GM19351 (cell line): ENCODE measurements around the gene TEC.

Source experiments
- ATAC-seq: cut with Tn5 transposase; IDR thresholded peaks from one replicate; pipeline ENCODE4 v1.9.1; 2021; ENCODE audit warnings: mild to moderate bottlenecking, moderate library complexity; ENCODE audit not compliant: unreplicated experiment

TEC gene

GRCh38 chr4:48270523-48270897, 872 bp upstream of the TEC start:
- ATAC-seq: no peak

- ATAC-seq: peak; percentile 77
These were observed 354 bp upstream of the TEC start for GRCh38 chr4:48269861-48270522.

- no peak for ATAC-seq
These were observed 2.1 kb downstream of the TEC start for GRCh38 chr4:48267574-48267973.

DNA sequence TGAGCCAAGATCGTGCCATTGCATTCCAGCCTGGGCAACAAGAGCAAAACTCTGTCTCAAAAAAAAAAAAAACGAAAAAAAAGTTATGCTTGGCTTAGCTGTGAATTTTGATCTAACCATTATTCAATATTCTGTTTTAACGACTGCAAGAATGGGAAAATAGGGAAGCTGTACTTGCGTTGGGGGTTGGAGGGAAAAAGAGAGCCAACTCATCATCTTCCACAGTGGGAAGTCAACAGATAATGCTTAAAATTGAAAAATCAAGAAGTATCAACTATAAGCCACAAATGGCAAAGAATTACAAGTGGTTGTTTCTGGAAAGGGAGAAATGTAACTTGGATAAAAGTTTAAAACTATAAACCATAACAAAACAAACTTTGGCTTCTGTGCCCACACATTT, 2.9 kb downstream of the TEC start:
- no peak for ATAC-seq

DNA sequence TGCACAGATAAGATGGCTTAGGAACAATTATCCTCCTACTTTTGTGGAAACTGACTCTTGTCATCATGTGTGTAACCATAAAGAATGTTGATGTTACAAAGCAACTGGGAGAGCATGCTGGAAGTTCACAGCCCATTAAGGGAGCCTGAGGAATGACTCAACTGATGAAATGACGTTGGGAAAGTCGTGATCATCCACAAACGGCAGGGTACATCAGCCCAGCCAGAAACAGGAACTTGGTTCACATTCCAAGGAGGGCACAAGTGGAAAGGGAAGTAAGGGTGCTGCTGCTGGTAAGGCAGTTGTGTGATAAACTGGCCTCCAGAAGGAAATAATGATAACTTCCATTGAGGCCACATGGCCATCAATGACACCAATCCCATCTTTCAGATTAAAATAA, 6.7 kb downstream of the TEC start:
- no peak for ATAC-seq

GRCh38 chr4:48262484-48262883, 7.2 kb downstream of the TEC start:
- ATAC-seq: no peak

- ATAC-seq: no peak
These were observed 8.4 kb downstream of the TEC start for GRCh38 chr4:48261281-48261680.

GRCh38 chr4:48259748-48260147, 9.9 kb downstream of the TEC start:
- no peak for ATAC-seq

DNA sequence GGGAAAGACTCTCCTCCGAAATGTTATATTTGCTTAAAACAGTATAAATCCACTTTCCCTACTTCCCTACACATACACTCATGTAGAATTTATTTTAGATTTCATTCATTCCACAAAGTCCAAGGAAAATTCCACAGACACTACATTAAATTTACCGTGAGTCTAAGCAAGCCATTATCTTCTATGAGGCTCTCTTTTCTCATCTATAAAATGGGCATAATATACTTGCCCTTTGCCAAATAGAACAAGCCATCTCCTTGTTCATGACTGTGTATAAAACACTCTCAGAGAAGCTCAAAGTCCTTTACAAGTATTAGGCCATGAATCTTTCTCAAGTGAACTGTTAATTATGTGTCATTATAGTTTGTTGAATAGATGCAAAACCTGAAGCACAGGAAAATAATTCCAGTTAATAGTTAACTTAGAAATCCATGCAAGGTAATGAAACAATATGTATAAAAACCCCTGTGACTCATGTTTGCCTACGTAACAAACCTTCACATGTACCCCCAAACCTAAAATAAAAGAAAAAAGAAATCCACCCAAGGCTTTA, 10.7 kb downstream of the TEC start:
- ATAC-seq: no peak

GRCh38 chr4:48255959-48256342, 13.7 kb downstream of the TEC start:
- peak; percentile 50 for ATAC-seq

- ATAC-seq: no peak
These were observed 14.3 kb downstream of the TEC start for GRCh38 chr4:48255072-48255958.

GRCh38 chr4:48254381-48255071, 15.1 kb downstream of the TEC start:
- ATAC-seq: no peak

- no peak for ATAC-seq
These were observed 17.3 kb downstream of the TEC start for GRCh38 chr4:48252313-48252712.

- ATAC-seq: no peak
These were observed 18.7 kb downstream of the TEC start for GRCh38 chr4:48250980-48251379.

DNA sequence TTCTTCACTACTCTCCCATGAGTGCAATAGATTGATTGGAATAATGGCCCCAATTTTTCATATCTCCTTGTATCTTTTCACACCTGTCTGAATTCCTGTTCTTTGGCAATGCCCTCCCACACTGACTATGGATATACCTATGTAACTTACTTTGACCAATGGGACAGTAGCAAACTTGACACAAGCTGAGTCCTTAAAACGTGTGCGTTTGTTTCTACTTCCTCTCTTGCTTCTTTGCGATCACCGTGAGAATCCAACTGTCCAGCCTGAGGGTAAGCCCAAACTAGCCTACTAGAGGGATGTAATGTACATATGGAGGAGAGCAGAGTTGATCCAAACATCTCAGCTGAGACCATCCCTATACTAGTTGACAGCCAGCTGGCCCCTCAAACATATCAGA, 19.3 kb downstream of the TEC start:
- ATAC-seq: no peak

DNA sequence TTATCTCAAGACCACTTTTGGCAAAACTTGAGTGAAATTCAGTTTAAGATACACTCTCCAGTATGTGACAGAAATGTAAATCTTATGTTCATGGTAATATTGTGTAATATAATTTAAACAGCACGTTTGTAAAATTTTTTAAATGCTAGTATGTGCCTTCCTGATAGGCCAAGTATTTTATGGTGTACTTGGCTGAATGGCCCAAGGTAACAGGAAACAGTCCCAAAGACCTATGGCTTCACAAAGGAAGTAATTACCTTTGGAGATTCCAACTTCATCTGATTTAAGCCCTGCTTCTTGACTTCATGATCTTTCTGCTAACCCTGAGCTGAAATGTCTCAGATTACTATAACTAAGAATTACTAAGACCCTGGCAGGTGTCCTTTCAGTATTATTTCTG, 20.3 kb downstream of the TEC start:
- no peak for ATAC-seq

DNA sequence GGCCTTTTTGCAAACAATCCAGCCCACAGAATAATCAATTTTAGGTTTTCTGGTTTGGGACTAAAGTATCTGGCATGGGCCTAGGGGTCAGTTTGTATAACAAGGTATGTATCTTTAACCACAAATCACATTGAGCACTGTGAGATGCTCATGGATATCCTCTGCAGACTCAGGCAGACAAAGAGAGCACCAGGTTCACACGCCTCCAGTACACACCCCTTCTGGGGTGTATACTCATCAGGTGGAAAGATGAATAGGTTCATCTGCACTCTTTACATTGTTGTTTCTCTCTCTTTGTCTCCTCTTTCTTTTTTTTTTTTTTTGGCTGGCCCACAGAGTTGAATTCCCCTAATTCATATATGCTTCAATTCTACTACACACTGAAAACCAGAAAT, 21.1 kb downstream of the TEC start:
- no peak for ATAC-seq

DNA sequence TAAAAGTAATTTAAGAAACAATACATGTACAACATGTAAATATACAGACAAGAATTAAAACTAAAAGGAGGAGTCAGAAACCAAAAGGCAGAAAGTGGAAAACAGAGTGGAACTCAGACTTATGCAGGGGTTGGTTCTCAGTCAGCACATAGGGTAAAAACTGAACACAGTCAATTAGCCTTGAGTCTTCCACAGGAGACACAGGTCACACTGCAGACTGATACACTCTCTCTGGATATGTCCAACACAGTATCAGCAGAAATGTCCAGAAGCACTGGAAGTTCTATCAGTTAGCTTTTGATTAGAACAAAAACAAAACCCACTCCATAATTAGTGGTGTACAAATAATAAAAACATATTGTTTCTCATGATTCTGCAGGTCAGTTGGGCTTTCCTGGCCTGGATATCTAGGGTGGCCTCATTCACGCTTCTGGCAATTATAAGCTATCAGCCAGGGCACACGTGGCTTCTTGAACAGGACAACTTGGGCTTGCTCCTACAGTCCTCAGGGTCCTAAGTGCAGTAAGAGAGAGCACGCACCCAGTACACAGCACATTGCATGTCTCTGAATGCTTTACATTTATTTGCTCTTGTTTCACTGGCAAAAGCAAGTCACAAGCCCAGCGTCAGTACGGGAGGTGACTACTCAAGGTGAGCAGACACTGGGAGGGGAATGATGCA, 21.6 kb downstream of the TEC start:
- ATAC-seq: peak; percentile 55

GRCh38 chr4:48247142-48247877, 22.3 kb downstream of the TEC start:
- ATAC-seq: peak; percentile 69

- ATAC-seq: no peak
These were observed 25.0 kb downstream of the TEC start for GRCh38 chr4:48244665-48245064.
